GM12874 (cell line): ENCODE data around the gene MGAT5.

Source experiments
- TF ChIP-seq, protein P1 (sequence below): IDR thresholded peaks from 2 replicates; pipeline ENCODE4 v1.5.1; 2011; ENCODE audit warnings: low read depth, mild to moderate bottlenecking, control low read depth, low read length, moderate library complexity; ENCODE audit not compliant: insufficient read depth

MGAT5 gene

GRCh38 chr2:134369220-134369902 is 115.5 kb downstream of the MGAT5 start:
- TF ChIP-seq, protein P1, sequence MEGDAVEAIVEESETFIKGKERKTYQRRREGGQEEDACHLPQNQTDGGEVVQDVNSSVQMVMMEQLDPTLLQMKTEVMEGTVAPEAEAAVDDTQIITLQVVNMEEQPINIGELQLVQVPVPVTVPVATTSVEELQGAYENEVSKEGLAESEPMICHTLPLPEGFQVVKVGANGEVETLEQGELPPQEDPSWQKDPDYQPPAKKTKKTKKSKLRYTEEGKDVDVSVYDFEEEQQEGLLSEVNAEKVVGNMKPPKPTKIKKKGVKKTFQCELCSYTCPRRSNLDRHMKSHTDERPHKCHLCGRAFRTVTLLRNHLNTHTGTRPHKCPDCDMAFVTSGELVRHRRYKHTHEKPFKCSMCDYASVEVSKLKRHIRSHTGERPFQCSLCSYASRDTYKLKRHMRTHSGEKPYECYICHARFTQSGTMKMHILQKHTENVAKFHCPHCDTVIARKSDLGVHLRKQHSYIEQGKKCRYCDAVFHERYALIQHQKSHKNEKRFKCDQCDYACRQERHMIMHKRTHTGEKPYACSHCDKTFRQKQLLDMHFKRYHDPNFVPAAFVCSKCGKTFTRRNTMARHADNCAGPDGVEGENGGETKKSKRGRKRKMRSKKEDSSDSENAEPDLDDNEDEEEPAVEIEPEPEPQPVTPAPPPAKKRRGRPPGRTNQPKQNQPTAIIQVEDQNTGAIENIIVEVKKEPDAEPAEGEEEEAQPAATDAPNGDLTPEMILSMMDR = no peak

DNA sequence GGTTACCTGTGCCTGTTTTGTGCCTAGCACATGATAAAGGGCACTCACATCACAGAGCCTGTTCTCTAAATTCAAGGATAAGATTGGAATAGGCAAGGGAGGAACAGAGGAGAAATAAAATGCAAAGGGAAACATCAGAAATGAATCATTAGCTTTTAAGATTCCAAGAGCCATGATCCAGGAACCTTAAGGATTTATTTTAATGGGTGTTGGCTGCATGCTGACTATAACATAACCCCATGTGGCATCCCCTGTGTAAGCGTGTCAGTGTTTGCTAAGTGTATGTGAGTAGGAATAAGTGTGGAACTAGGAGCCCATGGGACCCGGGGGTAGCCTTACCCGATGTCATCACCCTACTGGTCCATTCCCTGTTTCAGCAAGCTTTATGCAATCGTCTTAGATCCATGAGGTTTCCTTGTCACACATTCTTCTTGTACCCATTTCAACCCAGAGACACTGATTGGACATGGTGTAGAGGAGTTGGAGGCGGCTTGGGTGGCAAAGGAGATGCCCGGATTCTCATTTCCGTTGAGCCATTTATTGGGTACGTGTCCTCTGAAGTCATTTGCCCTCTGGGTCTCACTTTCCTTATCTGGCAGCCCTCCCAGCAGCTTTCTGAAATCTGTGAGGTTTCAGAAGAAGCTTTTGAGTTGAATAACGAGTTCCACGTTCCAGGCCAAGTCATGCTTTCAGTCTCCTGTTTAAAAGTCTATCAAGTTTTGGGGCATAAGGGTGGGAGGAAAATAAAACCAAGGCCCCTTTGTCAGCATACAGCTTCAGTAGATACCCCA is 117.0 kb downstream of the MGAT5 start:
- TF ChIP-seq, protein P1 = no peak

GRCh38 chr2:134372141-134372540 is 118.3 kb downstream of the MGAT5 start:
- TF ChIP-seq, protein P1 = no peak

- TF ChIP-seq, protein P1 = no peak
Measured at GRCh38 chr2:134372611-134373131, 118.8 kb downstream of the MGAT5 start.

DNA sequence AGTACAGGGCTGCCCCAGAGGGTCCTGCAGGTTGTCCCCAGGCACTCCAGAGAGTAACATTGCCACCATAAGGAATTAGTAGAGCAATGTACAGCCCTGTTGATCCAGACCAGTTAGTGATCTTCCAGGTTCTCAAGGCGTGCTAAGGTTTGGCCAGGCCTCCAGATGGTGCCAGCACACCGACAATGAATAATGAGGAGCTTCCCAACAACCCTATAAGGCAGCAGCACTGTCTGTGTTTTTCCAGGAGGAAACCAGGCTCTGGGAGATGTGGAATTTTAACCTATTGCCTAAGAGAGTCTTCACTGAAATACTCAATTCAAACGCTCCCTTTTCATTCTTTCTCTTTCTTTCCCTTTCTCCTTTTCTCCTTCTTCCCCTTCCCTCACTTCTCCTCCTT is 122.1 kb downstream of the MGAT5 start:
- TF ChIP-seq, protein P1 = no peak

DNA sequence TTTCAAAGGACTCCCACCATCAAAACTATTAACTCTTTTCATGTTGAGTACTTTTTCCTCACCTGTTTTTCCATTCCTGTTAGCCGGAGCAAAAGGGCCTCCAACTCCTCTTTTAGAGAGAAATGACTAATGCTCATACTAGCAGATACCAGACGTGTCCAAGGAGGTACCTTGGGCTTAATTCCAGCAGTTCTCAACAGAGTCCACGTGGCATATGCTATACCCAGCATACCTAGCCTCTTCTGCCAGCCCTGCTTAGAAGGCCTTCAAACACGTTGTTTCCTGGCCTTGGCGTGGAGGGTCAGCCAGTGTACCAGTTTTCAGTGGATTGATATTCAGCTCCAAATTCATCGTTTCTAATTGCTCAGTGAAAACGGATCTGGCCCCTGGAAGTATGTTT is 123.9 kb downstream of the MGAT5 start:
- TF ChIP-seq, protein P1 = no peak

DNA sequence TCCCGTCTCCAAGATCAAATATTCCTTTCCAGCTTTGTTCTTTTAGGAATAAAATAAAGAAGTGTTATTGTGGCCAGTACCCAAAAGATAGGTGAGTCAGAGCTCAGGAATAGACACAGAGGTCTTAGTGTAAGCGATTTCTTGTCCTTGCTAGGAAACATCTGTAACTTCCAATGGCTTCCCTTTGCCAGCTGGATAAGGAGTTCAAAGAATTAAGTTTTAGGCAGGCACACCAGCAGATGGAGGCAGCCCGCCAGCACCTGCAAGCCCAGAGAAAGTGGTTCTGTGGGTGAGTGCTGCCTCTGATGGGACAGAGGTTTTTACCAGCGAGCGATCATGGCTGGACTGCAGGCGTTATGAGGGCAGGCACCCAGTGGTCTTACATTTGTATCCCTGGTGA is 125.4 kb downstream of the MGAT5 start:
- TF ChIP-seq, protein P1 = no peak
